ENCODE results near the gene GRID2. TPM values are rescaled to one million over a fixed set of nuclear protein-coding genes. Genes with fewer than 3 reads are reported as not detected.

The GRID2 gene
- total RNA-seq, 2 donors from 2014 or later, result 27.3 to 40.4 TPM

- no peak overlapping the region for H3K4me3 ChIP-seq (ENCODE audit: low read length)
- no peak overlapping the region for H3K4me3 Mint-ChIP-seq
Observed at GRCh38 chr4:92279296-92279695, 24.5 kb upstream of the GRID2 start.

GRCh38 chr4:92299152-92299551, 4.6 kb upstream of the GRID2 start:
- peak; percentile 66 for TF ChIP-seq CTCF (conservative IDR thresholded peaks at IDR 0.05)
- H3K4me3 Mint-ChIP-seq, result no peak overlapping the region
- DNase-seq, result no peak
- Histone ChIP-seq H3K9me3 (ENCODE audit: control insufficient read depth, low read length) (no peaks in the 10 kb centered on the region), H3K27ac (ENCODE audit: low read depth, low read length) (no peak overlapping the region), H3K36me3 (ENCODE audit: control insufficient read depth, insufficient read depth, low read length) (no peaks in the 10 kb centered on the region), H3K9ac (ENCODE audit: extremely low read depth, low read length, poor library complexity, severe bottlenecking) (no peak overlapping the region), H3K4me1 (ENCODE audit: control insufficient read depth, insufficient read depth, low read length) (peaks cover 10% of the 10 kb centered on the region), H3K4me3 (ENCODE audit: low read length) (no peak overlapping the region), H3K27me3 (ENCODE audit: control insufficient read depth, insufficient read depth, low read length, poor library complexity, severe bottlenecking) (peaks cover 19% of the 10 kb centered on the region)
- H3K27ac Mint-ChIP-seq, result no peak overlapping the region
- H3K27me3 Mint-ChIP-seq (ENCODE audit: insufficient read depth), result peaks cover 27% of the 10 kb centered on the region
- H3K36me3 Mint-ChIP-seq (ENCODE audit: low read depth), result no peaks in the 10 kb centered on the region
- H3K9me3 Mint-ChIP-seq, result peaks cover 4% of the 10 kb centered on the region
- H3K4me1 Mint-ChIP-seq, result peaks cover 16% of the 10 kb centered on the region

More at GRCh38 chr4:92279296-92279695, 24.5 kb upstream of the GRID2 start:
- DNase-seq, result no peak
- Mint-ChIP-seq H3K27ac (peak overlapping the region; percentile 67), H3K4me1 (peaks cover 19% of the 10 kb centered on the region), H3K36me3 (ENCODE audit: low read depth) (peaks cover 4% of the 10 kb centered on the region), H3K27me3 (ENCODE audit: insufficient read depth) (no peaks in the 10 kb centered on the region), H3K9me3 (no peaks in the 10 kb centered on the region)
- no peaks in the 10 kb centered on the region for H3K4me1 ChIP-seq (ENCODE audit: control insufficient read depth, insufficient read depth, low read length)
- no peak overlapping the region for H3K9ac ChIP-seq (ENCODE audit: extremely low read depth, low read length, poor library complexity, severe bottlenecking)
- no peaks in the 10 kb centered on the region for H3K9me3 ChIP-seq (ENCODE audit: control insufficient read depth, low read length)
- H3K27ac ChIP-seq (ENCODE audit: low read depth, low read length), result no peak overlapping the region
- 77% methylated on average over 1 of the region's 1 CpG; no CpG with 5 or more reads in 1 of the 2 experiments for WGBS, 2 experiments (ENCODE audit: insufficient coverage in 1 of 2, insufficient read length in 1 of 2)
- no peaks in the 10 kb centered on the region for H3K36me3 ChIP-seq (ENCODE audit: control insufficient read depth, insufficient read depth, low read length)
- no peak for TF ChIP-seq CTCF (conservative IDR thresholded peaks at IDR 0.05)
- H3K27me3 ChIP-seq (ENCODE audit: control insufficient read depth, insufficient read depth, low read length, poor library complexity, severe bottlenecking), result no peaks in the 10 kb centered on the region

- H3K27me3 Mint-ChIP-seq (ENCODE audit: insufficient read depth), result peaks cover 47% of the 10 kb centered on the region
- no peaks in the 10 kb centered on the region for H3K36me3 ChIP-seq (ENCODE audit: control insufficient read depth, insufficient read depth, low read length)
Observed at GRCh38 chr4:92304121-92304520, 355 bp downstream of the GRID2 start.

More at GRCh38 chr4:92304121-92304520, 355 bp downstream of the GRID2 start:
- 0% methylated on average over 3 to 22 of the region's 22 CpGs for WGBS, 2 experiments (ENCODE audit: insufficient coverage in 1 of 2, insufficient read length in 1 of 2)
- peaks cover 32% of the 10 kb centered on the region for H3K27me3 ChIP-seq (ENCODE audit: control insufficient read depth, insufficient read depth, low read length, poor library complexity, severe bottlenecking)
- no peaks in the 10 kb centered on the region for H3K9me3 ChIP-seq (ENCODE audit: control insufficient read depth, low read length)
- Mint-ChIP-seq H3K4me1 (peaks cover 17% of the 10 kb centered on the region), H3K4me3 (peak overlapping the region; percentile 76), H3K36me3 (ENCODE audit: low read depth) (no peaks in the 10 kb centered on the region), H3K27ac (no peak overlapping the region), H3K9me3 (no peaks in the 10 kb centered on the region)
- no peak for DNase-seq
- H3K4me3 ChIP-seq (ENCODE audit: low read length), result peak overlapping the region; percentile 95
- H3K4me1 ChIP-seq (ENCODE audit: control insufficient read depth, insufficient read depth, low read length), result no peaks in the 10 kb centered on the region
- TF ChIP-seq CTCF (conservative IDR thresholded peaks at IDR 0.05), result no peak
- no peak overlapping the region for H3K27ac ChIP-seq (ENCODE audit: low read depth, low read length)
- peak overlapping the region; percentile 8 for H3K9ac ChIP-seq (ENCODE audit: extremely low read depth, low read length, poor library complexity, severe bottlenecking)
